HG02759 (cell line): ENCODE data around the gene NKAIN2.
"Not testable (repeated sequence)": the region's sequence is repeated elsewhere in the genome, so short reads cannot be mapped to it uniquely, and the experiment has no call there.

Source experiments
- ATAC-seq: cut with Tn5 transposase; IDR thresholded peaks from one replicate; pipeline ENCODE4 v1.9.1; 2021; ENCODE audit warnings: mild to moderate bottlenecking, moderate library complexity; ENCODE audit not compliant: unreplicated experiment

NKAIN2 gene

DNA sequence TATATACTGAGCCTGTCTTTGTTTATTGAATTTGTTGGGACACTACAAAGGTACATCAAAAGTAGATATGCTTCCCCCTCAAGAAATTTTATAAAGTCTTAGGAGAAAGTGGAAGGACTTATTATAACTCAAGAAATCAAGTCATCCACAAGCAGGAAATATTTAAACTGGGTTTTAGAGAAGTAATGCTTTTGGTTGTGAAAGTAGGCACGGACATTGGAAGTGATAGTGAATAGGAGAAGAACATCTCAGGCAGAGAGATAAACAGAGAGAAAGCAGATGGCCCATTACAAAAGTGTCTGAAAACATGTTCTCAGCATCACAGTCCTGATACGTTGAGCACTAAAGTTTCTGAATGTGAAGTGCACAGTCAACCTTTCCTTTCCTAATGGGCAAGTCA lies 742.9 kb downstream of the NKAIN2 start:
- ATAC-seq = no peak

DNA sequence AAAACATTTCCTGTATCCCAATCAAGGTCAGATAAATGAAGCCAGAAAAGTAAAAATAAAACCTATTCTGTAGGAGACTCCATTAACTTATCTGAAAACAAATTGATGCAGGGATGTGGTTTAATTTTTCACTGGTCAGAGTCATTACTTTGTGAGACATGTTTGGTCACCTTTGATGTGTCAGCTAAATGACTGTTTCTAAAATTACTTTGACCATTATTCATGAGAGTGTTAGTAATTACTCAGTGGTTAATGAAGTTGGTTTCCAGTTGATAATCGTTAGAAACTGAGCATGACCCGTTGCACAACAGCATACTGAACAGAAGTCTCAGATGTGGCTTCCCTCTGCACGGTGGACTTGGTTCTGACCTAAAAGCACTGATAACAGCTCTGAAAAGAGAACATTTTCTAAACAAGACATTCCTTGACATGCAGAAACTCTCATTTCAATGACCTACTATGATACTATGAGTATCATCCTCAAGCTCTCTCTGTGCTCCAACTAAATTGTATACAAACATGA lies 748.1 kb downstream of the NKAIN2 start:
- ATAC-seq = no peak

DNA sequence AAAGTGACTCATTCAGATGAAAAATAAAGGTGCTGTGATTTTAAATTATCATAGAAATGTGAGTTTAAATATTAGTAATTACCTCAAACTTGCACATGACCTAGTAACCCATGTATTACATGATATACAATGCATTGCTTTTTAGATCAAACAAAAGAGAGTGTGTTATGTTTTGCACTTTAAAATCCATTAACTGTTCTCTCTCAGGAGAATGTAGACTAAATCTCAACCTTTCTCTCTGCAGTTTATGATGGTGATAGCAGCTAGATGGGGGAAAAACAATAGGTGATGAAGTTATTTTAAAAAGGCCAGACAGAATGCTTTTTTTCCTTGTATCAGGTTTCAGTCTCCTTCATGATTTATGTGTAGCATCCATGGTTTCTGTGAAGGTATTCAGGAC lies 754.2 kb downstream of the NKAIN2 start:
- ATAC-seq = no peak

DNA sequence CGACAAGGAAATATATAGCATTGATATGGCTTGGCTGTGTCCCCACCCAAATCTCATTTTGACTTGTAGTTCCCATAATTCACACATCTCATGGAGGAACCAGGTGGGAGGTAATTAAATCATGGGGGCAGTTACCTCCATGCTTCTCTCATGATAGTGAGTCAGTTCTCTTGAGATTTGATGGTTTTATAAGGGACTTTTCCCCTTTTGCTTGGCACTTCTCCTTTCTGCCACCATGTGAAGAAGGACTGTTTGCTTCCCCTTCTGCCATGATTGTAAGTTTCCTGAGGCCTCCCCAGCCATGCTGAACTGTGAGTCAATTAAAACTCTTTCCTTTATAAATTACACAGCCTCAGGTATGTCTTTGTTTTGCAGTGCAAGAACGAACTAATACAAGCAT lies 756.4 kb downstream of the NKAIN2 start:
- ATAC-seq = not testable (repeated sequence)

DNA sequence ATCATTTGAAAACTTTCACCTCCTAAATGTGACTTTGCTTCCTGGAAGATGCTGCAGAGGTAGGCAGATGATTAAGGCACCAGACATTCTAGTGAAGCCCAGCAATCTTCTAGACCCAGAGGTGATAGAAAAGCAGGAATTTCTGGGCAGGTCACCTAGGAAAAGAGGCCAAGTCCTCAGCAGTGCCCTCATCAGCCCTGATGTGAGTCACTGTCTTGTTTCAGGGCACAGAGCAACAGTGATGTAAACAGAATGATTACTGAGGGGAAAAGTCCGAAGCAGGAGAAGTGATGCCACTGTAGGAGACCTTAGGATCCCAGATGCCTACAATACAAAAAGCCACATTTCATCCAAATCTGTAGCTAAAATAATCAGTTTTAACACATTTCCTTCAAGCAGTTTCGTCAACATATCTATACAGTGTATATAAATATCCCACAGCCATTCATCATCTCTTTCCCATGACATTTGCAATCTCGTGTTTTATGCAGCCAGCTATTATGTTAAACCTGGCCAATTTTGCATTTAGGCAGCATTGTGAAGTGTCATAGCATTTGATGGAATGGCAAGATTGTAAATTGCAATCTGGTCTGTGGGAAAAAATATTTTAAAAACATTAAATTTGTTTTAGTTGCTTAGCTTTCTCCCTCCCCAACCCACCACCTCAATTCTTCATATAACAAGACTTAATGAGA lies 757.4 kb downstream of the NKAIN2 start:
- no peak for ATAC-seq

DNA sequence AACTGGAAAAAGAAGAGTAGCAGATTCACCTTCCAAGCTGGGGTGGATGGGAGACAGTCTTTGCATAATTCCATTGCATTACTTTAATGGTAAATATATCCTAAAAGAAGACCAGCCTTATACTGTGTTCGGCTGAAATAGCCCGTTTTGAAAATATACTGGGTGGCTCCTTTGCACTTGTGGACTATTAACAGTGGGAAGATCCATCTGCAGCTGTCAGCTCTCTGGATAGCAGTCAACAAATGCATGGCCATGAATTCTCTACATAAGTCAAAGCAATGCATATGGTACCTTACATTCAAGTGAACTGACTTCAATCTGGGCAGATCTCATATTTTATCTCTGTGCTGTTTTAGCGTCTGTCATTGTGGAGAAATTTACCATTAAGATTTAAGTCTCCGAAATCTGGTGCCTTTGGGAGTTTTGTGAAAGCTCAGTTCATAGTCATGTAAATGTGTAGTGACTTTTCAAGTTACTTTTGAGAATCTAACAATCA lies 758.0 kb downstream of the NKAIN2 start:
- ATAC-seq = no peak

DNA sequence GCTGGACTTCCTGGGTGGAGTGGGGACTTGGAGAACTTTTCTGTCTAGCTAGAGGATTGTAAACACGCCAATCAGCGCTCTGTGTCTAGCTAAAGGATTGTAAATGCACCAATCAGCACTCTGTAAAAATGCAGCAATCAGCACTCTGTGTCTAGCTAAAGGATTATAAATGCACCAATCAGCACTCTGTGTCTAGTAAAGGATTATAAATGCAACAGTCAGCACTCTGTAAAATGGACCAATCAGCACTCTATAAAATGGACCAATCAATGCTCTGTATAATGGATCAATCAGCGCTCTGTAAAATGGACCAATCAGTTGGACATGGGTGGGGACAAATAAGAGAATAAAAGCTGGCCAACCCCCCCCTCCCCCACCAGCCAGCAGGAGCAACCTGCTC lies 760.5 kb downstream of the NKAIN2 start:
- ATAC-seq = not testable (repeated sequence)

DNA sequence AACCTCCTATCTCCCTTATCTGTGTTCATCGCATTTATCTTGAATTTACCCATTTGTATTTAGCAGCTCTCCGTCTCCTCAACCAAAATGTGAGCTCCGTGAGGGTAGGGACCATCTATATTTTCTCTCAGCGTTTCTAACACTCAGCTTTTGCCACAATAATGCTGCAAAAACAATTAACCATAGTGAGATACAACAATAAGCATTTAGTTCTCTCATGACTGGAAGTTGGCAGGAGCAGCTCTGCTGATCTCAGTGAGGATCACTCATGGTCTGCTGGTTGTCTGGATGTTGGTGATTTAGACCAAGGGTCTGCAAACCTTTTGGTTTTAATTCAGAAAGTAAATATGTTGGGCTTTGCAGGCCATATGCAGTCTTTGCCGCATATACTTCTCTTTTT lies 763.7 kb downstream of the NKAIN2 start:
- ATAC-seq = no peak

DNA sequence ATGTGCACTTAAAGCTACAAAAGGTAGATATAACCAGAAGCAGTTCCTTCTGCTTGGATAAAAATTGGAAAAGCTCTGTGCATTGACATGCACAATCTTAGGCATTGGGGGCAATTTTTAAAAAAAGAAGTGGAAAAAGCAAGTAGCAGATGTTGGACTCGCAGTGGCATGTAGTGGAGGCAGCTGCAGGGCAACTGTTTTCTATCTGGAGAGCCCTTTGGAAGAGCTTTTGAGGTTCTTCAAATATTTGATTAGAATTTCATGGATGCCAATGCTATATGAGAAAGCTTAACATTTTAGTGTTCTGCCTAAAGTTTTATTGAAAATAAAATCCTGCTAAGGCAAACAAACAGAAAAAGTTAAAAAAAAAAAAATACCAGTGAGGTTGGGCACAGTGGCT lies 770.3 kb downstream of the NKAIN2 start:
- no peak for ATAC-seq

DNA sequence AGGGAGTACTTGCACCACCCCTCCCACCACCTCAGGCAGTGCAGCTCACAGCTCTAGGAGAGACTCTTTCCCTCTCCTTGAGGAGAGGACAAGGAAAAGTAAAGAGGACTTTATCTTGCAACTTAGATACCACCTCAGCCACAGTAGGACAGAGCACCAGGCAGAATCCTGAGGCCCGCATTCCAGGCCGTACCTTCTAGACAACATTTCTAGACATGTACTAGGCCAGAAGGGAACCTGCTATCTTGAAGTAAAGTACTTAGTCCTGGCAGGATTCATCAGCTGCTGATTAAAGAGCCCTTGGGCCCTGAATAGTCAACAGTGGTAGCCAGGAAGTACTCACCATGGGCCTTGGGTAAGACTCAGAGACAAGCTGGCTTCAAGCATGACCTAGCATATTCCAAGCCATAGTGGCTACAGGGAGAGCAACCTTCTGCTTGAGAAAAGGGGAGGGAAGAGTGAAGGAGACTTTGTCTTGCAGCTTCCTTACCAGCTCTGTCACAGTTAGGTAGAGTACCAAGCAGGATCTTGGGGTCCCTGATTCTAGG lies 774.1 kb downstream of the NKAIN2 start:
- ATAC-seq = no peak

DNA sequence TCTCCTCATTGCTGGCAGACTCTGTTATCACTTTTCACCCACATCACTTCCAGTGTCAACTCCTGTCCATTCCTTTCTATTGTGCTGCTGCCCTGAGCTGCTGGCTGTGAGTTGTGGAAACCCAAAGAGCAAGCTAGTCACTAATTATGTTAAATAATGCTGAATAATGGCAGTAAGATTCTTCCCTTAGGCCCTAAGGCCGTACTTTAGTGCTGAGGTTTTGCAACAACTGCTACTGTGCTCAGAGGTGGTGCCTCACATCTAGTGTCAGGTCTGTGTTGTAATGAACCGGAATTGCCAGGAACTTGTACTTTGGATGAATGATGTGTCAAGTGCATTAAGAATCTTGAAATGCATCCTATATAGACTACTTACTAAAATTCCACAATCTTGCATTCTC lies 786.3 kb downstream of the NKAIN2 start:
- ATAC-seq = no peak

DNA sequence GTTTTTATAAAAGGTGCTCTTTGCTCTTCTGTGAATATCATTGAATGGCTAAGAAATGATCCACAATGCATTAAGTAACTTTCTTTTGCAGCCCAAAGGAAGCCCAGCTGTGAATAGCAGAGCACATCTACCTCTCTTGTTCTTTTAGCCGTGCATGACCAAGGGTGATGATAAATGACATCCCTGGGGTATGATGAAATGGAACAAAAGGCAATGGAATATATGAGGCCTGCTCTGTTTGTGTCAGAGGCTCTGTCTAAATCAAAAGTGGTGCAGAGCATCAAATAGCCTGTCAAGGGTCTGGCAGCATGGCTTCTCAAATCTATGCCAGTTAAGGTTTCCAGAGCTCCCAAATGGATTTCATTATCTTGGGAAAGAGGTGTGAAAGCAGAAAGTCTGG lies 796.0 kb downstream of the NKAIN2 start:
- no peak for ATAC-seq

DNA sequence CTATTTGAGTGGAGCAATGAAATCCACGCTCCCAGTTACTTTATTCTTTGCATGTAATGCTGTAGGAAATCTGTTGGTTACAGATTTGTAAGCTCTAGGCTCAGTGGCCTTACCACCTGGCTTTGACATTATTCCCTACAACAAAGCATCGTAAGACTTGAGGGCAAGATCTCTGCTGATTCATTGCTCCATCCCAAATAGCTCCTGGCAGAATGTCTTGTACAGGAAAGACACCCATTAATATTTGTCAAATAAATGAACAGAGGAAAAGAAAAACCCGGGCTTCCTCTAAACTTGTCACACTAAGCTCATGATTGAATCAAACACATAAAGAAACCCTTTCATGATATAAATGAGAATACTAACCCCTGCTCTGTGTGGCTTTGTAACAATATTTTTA lies 801.1 kb downstream of the NKAIN2 start:
- ATAC-seq = no peak

DNA sequence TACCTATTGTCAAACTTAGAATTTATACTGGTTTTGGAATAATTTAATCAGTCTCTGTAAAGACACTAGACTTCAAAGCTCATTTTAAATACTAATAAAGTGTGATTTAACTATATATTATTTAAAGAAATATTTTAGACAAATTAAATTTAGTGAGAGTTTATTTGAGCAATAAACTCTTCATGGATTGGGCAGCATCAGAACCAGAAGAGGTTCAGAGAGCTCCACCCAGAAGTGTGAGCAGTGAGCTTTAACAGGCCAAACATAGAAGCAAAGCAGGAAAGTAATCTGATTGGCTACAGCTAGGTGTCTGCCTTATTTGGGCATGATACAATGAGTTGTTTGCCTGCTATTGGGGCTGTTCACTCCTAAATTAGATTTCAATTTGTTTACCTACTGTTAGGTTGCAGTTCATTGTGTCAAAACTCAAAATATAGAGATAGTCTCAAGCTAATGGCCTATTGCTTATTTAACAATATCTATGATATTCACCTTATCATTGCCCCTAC lies 803.5 kb downstream of the NKAIN2 start:
- no peak for ATAC-seq

DNA sequence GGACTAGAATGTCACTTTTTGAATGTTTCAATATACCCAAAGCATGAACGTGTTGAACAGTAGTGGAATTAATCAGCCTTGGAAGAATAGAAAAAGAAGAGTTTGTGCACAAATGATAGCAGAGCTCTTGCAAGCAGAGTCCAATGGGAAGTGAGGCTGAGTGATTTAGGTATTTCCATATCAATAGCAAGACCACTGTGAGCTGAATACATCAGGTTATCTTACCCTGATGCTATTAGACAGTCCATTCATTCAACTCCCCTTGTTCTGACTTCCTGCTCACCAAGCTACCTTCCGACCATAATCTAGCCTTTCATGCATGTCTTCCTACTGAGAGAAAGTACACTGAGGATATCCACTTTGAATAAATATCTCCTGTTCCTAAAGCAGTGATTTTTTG lies 809.4 kb downstream of the NKAIN2 start:
- ATAC-seq = no peak

DNA sequence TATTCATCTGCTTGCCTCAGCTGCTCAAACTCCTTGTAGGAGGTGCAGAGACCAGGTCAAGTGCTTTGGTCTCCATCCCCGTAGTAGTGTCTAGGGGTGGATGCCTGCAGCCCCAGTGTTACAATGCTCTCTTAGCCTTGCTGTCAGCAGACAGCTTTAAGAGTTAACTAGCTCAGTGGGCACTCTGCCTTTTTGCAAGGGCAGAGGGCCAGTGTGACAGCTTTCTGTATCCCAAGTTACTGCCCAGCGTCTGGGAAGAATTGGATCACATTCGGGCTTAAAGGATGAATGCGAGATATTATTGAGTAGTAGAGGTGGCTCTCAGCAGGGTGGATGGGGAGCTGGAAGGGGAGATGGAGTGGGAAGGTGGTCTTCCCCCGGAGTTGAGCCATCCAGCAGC lies 818.7 kb downstream of the NKAIN2 start:
- no peak for ATAC-seq

DNA sequence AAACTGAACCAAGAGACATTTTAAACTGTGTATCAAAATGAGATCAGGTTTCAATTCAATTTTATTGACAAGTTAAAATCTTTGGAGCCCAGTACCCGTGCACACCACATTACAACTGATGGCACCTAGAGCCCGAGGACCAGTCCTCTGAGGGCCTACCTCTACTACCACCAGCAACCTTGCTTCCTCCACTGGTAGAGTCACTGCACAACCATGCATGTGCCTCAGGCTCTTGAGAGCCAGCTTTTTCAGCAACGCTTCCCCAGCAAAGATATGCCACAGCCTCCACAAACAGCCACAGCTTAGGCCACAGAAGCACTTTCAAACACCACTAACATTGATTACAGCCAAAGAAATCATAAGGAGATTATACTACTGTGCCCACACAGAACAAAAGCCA lies 830.0 kb downstream of the NKAIN2 start:
- ATAC-seq = no peak

DNA sequence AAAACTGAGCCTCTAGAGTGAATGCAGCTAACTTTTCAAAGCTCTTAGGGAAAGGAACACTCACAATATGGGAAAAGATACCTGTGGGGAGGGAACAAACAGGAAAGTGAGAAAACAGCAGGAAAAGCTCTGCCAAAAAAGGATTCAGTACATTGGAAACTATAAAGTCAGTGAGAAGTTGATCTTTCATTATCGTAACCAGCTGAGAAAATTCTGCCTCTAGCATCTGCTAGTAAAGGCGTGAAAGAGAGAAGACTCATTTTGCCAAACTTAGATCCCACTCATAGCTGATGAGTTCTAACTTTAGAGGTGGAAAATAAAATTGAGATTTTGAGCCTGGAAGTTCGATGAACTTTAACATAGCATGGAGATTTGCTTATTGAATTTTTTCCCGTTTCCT lies 836.8 kb downstream of the NKAIN2 start:
- no peak for ATAC-seq

DNA sequence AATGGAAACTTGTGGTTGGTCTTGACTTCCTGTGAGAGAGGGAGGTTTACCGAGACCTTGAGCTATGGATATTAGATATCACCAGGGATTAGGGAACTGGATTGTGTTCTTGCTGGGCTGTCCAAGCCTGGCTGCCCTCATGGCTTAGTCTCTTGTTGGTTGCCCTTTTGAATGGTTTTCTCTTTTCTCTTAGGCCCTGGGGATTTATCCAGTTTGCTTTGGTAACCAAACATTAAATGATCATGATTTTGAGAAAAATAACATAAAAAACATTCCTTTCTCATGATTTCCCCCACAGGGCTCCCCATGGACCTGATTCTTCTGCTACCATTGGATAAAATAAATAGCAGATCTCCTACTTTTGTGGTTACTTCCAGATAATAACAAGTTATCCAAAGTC lies 852.2 kb downstream of the NKAIN2 start:
- no peak for ATAC-seq

DNA sequence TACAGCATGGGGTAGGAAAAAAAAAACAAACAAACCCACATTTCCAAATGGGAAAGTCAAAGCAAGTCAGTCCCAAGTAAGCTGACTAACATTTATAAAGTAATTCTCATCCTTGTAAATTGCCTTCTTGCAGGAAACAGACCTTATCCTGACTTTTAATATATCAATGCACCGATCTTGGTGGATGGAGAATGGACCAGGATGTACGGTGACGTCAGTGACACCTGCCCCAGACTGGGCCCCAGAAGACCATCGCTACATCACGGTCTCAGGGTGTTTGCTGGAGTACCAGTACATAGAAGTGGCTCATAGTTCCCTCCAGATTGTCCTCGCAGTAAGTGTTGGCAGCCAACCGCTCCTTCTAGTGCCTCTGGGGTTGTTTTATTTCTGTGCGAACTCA lies 854.4 kb downstream of the NKAIN2 start:
- ATAC-seq = no peak

DNA sequence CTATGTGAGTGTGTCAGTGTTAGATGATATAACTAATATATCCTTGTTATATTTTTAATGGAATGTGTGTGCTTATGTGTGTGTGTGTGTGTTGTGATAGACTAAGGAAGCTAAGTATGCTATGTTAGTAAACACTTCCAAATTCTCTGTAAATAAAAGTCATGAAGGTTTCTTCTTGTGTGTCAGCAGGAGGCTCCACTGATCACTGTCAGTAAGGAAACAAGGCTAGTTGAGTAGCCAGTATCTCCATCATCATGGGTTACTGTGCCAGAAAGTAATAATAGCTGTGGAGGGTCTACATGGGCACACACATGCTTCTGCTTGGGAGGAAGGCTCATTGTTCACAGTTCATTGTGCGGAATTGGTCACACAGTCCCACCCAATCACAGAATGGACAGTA lies 855.8 kb downstream of the NKAIN2 start:
- no peak for ATAC-seq

DNA sequence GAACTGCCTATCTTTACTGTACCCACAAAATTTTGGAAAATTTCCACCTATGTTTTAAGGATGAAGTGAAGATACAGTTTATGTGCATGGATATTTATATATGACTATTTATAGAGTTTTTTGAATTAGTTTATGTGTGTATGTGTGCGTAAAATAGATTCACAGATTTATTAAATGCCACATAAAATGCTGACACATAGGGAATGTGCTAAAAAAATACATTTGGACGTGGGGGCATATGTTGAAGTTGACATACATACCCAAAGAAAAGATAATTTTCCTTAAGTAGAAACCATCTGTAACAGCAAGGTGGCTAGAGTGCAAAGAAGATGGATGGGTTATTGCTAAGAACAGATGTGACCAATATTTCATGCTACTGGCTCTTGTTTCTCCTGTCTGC lies 856.5 kb downstream of the NKAIN2 start:
- ATAC-seq = no peak
